ENCODE measurements around the gene USP44. TPM values are rescaled to one million over a fixed set of nuclear protein-coding genes. Genes with fewer than 3 reads are reported as not detected.
"Not testable (repeated sequence)": the region's sequence is repeated elsewhere in the genome, so short reads cannot be mapped to it uniquely, and the experiment has no call there.

Gene USP44
- total RNA-seq, 4 donors from 2014 or later = 0.19 to 5.9 (median 0.50) TPM

DNA sequence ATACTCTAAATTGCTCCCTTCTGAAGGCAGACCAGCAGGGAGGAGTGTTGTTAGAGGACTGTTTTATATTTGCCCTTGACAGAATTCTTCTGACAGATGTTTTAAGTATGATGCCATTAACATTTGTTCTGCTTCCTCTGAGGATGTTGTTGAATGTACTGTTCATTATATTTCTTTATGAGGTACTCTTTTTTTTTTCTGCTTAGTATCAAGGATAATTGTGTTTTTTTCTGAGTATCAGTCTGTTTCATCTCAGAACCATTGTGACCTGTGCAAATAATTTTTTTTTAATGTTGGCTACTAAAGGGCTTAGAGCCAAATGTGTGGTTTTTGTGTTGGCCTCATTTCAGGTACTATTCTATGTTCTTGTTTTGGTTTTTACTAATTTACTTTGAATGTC, 66.8 kb downstream of the USP44 start:
- intact Hi-C loops (cut with DNase I) = no loop called here
- no peaks in the 10 kb centered on the region for H3K9me3 ChIP-seq
- peaks cover 0 to 71% (median 5%) of the 10 kb centered on the region in 3 donors for H3K36me3 ChIP-seq
- H3K27me3 ChIP-seq = no peaks in the 10 kb centered on the region
- DNase-seq = no peak
- H3K27ac ChIP-seq = no peak overlapping the region
- no peak overlapping the region for H3K4me3 ChIP-seq
- no peak for TF ChIP-seq CTCF (IDR thresholded peaks at IDR 0.05)
- TF ChIP-seq POLR2A (IDR thresholded peaks at IDR 0.05) = no peak
- peaks cover 0 to 26% (median 5%) of the 10 kb centered on the region in 3 donors for H3K4me1 ChIP-seq

DNA sequence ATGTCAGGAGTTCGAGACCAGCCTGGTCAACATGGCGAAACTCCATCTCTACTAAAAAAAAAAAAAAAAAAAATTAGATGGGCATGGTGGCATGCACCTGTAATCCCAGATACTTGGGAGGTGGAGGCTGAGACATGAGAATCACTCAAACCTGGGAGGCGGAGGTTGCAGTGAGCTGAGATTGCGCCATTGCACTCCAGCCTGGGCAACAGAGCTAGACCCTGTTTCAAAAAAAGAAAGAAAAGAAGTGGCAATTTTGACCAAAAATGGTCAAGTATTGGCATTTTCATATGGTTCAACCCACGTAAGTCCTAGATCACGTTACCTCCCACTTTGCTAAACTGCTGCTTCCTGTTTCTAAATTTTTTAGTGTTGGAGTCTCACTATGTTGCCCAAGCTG, 68.7 kb downstream of the USP44 start:
- H3K9me3 ChIP-seq; H3K27me3 ChIP-seq; H3K27ac ChIP-seq; DNase-seq; intact Hi-C loops (cut with DNase I); H3K4me3 ChIP-seq: not testable (repeated sequence)
- WGBS, 2 donors = 88 to 94% methylated on average over 4 to 6 of the region's 6 CpGs
- Histone ChIP-seq H3K4me1 (peaks cover 0 to 45% (median 5%) of the 10 kb centered on the region in 3 donors), H3K36me3 (peaks cover 0 to 75% (median 10%) of the 10 kb centered on the region in 3 donors)

DNA sequence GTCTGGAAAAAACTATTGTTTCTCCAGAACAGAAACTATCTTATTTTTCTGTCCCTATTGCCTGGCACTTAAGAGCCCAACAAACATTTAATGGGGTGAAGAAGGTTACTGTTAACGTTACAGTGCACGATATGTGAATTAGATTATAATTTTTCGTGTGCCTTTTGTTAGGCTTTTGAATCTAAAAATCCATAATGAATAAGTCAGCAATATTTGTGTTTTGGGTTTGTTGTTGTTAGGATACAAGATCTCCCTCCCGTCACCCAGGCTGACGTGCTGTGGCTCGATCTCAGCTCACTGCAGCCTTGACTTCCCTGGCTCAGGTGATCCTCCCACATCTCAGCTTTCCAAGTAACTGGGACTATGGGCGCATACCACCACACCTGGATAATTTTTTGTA, 69.4 kb downstream of the USP44 start:
- peaks cover 0 to 51% (median 5%) of the 10 kb centered on the region in 3 donors for H3K4me1 ChIP-seq

GRCh38 chr12:95481072-95481471, 70.2 kb downstream of the USP44 start:
- no peak overlapping the region for H3K4me3 ChIP-seq
- 31 to 60% methylated on average over 2 to 3 of the region's 3 CpGs for WGBS, 2 donors
- H3K27me3 ChIP-seq = no peaks in the 10 kb centered on the region
- peak overlapping the region in 2 of 4 donors; percentile 6 to 14 for H3K27ac ChIP-seq
- no peak for DNase-seq
- H3K4me1 ChIP-seq = peaks cover 0 to 60% (median 5%) of the 10 kb centered on the region in 3 donors
- intact Hi-C loops (cut with DNase I) = no loop called here
- peak in 1 of 6 experiments; percentile 19 for TF ChIP-seq CTCF (IDR thresholded peaks at IDR 0.05)
- no peak for TF ChIP-seq POLR2A (IDR thresholded peaks at IDR 0.05)
- H3K9me3 ChIP-seq = no peaks in the 10 kb centered on the region
- H3K36me3 ChIP-seq = peaks cover 0 to 75% (median 11%) of the 10 kb centered on the region in 3 donors

More for the DNA sequence above, 69.4 kb downstream of the USP44 start:
- Histone ChIP-seq H3K27me3 (no peaks in the 10 kb centered on the region), H3K4me3 (no peak overlapping the region), H3K27ac (no peak overlapping the region), H3K9me3 (no peaks in the 10 kb centered on the region), H3K36me3 (peaks cover 0 to 75% (median 13%) of the 10 kb centered on the region in 3 donors)
- DNase-seq = no peak
- WGBS, 2 donors = 58 to 60% methylated on average over 7 of the region's 7 CpGs
- intact Hi-C loops (cut with DNase I) = no loop called here
- TF ChIP-seq CTCF (IDR thresholded peaks at IDR 0.05) = no peak
- TF ChIP-seq POLR2A (IDR thresholded peaks at IDR 0.05) = no peak

GRCh38 chr12:95480230-95480629, 71.0 kb downstream of the USP44 start:
- intact Hi-C loops (cut with DNase I) = no loop called here
- H3K4me3 ChIP-seq = no peak overlapping the region
- 74 to 80% methylated on average over 2 of the region's 2 CpGs for WGBS, 2 donors
- peaks cover 0 to 68% (median 9%) of the 10 kb centered on the region in 3 donors for H3K4me1 ChIP-seq
- no peak for DNase-seq
- H3K27ac ChIP-seq = no peak overlapping the region
- no peaks in the 10 kb centered on the region for H3K9me3 ChIP-seq
- no peaks in the 10 kb centered on the region for H3K27me3 ChIP-seq
- TF ChIP-seq POLR2A (IDR thresholded peaks at IDR 0.05) = no peak
- TF ChIP-seq CTCF (IDR thresholded peaks at IDR 0.05) = no peak
- peaks cover 0 to 71% (median 11%) of the 10 kb centered on the region in 3 donors for H3K36me3 ChIP-seq

DNA sequence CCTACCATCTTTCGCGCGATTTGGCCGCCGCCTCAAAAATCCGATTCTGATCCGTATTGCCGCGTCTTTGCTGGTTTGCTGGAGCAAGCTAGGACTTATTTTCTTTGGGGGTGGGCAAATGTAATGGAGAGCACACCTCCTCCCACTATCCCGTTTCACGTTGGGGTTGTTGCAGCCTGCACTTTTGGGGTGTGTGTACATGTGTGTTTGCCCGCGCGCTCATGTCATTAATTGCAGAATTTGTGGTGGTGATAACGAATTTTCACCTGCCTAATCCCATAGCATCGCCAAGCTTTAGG, 76.7 kb downstream of the USP44 start:
- Histone ChIP-seq H3K9me3 (no peaks in the 10 kb centered on the region), H3K27ac (peak overlapping the region; percentile 94 to 96 (median 95)), H3K4me1 (peaks cover 0 to 57% (median 11%) of the 10 kb centered on the region in 3 donors), H3K27me3 (no peaks in the 10 kb centered on the region), H3K4me3 (peak overlapping the region; percentile 68 to 86 (median 81)), H3K36me3 (peaks cover 0 to 39% (median 11%) of the 10 kb centered on the region in 3 donors)
- no peak for DNase-seq
- WGBS, 2 donors = 0% methylated on average over 9 to 16 of the region's 16 CpGs
- TF ChIP-seq CTCF (IDR thresholded peaks at IDR 0.05) = no peak
- no peak for TF ChIP-seq POLR2A (IDR thresholded peaks at IDR 0.05)
- intact Hi-C loops (cut with DNase I) = no loop called here
